ENCODE data around the gene ITGB1.

The ITGB1 gene

GRCh38 chr10:32888161-32888927 lies 69.7 kb downstream of the ITGB1 start:
- no peak for DNase-seq (ENCODE audit: low read depth)

GRCh38 chr10:32887481-32887880 lies 70.5 kb downstream of the ITGB1 start:
- DNase-seq (ENCODE audit: low read depth): no peak

DNA sequence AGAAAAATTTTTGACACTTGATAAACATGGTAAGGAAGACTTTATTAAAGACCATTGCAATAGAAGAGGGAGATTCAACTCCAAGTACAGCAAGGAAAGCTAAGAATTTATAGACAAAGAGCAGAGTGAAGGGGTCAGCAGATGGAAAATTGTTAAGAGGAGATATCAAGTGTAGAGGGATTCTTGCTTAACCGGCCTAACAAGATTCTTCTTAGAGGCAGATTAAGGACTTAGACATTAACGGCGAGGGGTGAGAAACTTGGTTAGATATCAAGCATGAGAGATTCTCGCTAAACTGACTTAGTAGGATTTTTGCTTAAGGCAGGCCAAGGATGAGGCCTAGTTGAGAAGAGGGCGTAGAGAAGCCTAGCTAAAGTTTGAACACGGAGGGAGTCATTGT lies 76.0 kb downstream of the ITGB1 start:
- no peak for DNase-seq (ENCODE audit: low read depth)

GRCh38 chr10:32878646-32879045 lies 79.4 kb downstream of the ITGB1 start:
- no peak for DNase-seq (ENCODE audit: low read depth)

DNA sequence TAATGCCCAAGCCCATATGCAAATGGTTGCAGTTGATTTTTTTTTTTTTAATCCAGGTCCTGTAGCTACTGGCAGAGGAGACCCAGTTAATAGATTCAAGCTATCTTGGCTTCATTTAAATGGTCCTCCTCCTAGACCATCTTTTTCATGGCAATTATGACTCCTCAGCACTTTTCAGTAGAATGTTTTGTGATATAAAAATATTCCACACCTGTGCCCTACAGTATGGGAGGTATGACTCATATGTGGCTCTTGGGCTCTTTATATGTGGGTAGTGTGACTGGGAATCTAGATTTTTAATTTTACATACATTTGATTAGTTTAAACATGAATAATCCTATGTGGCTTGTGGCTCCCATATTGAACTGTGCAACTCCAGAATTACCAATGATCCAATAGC lies 80.1 kb downstream of the ITGB1 start:
- DNase-seq (ENCODE audit: low read depth): no peak

- DNase-seq (ENCODE audit: low read depth): no peak
Observed at GRCh38 chr10:32865170-32865569, 92.9 kb downstream of the ITGB1 start.

DNA sequence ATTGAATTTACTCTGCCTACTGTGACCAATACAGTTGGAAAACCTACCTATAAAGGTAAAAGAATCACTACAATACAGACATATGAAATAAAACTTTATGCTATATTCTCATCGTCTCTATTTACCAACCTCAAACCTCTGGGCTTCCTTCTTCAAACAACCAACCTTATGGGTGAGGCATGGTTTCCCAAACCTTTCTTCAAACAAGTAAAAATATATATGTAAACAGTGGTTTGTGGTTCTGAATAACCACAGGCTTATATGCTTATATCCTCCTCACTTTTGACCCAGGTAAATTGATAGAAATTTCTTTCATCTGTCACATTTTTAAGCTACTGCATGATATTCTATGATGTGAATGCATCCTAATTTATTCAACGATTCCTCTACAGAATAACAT lies 103.6 kb downstream of the ITGB1 start:
- no peak for DNase-seq (ENCODE audit: low read depth)

GRCh38 chr10:32851301-32851700 lies 106.7 kb downstream of the ITGB1 start:
- no peak for DNase-seq (ENCODE audit: low read depth)
